Loucy (cell line): ENCODE measurements around the gene MAFF.

Experiments
- H2AFZ ChIP-seq: fragments of 200-600 bp; sonication (generic); 2 replicates; pipeline ENCODE4 v1.6.0; 2016; ENCODE audit warnings: antibody characterized with exemption, mild to moderate bottlenecking, low read length, moderate library complexity
- H3F3A ChIP-seq: fragments of 200-600 bp; 2 replicates; pipeline ENCODE4 v1.6.0; 2016; ENCODE audit warnings: antibody characterized with exemption, low read depth, mild to moderate bottlenecking
- H3K27me3 ChIP-seq: fragments of 200-600 bp; sonication (generic); 2 replicates; pipeline ENCODE4 v1.6.1; 2014; ENCODE audit warnings: low read length, mild to moderate bottlenecking; ENCODE audit not compliant: insufficient read depth, poor library complexity, severe bottlenecking
- H3K36me3 ChIP-seq: fragments of 200-600 bp; sonication (generic); 2 replicates; pipeline ENCODE4 v1.6.1; 2016; ENCODE audit warnings: low read length; ENCODE audit not compliant: insufficient read depth
- H3K4me1 ChIP-seq: fragments of 200-600 bp; sonication (generic); 2 replicates; pipeline ENCODE4 v1.5.1; 2014; ENCODE audit warnings: low read length, mild to moderate bottlenecking; ENCODE audit not compliant: insufficient read depth, poor library complexity, severe bottlenecking
- H3K4me2 ChIP-seq: fragments of 200-600 bp; sonication (generic); 2 replicates; pipeline ENCODE4 v1.6.0; 2014; ENCODE audit warnings: antibody characterized with exemption, low read length, low read depth, mild to moderate bottlenecking; ENCODE audit not compliant: poor library complexity, severe bottlenecking
- H3K4me3 ChIP-seq: fragments of 200-600 bp; sonication (generic); 2 replicates; pipeline ENCODE4 v1.5.1; 2014; ENCODE audit warnings: low read length, mild to moderate bottlenecking, mixed read lengths; ENCODE audit not compliant: poor library complexity, severe bottlenecking
- H3K79me2 ChIP-seq: fragments of 200-600 bp; sonication (generic); 2 replicates; pipeline ENCODE4 v1.6.1; 2014; ENCODE audit warnings: low read length; ENCODE audit not compliant: insufficient read depth
- H3K9ac ChIP-seq: fragments of 200-600 bp; sonication (generic); 2 replicates; pipeline ENCODE4 v1.6.0; 2014; ENCODE audit warnings: mild to moderate bottlenecking, low read depth, low read length, moderate library complexity; ENCODE audit not compliant: poor library complexity, severe bottlenecking
- H3K9me2 ChIP-seq: fragments of 200-600 bp; sonication (generic); replicated peaks from 2 replicates; pipeline ENCODE4 v1.6.1; 2016; ENCODE audit warnings: low read depth, low read length, mixed read lengths
- H3K9me3 ChIP-seq: fragments of 200-600 bp; sonication (generic); 2 replicates; pipeline ENCODE4 v1.6.1; 2014; ENCODE audit warnings: mild to moderate bottlenecking, antibody characterized with exemption, low read length, low read depth; ENCODE audit not compliant: insufficient read depth
- H4K20me1 ChIP-seq: fragments of 200-600 bp; sonication (generic); 2 replicates; pipeline ENCODE4 v1.6.0; 2014; ENCODE audit warnings: antibody characterized with exemption, low read length, mild to moderate bottlenecking; ENCODE audit not compliant: insufficient read depth, poor library complexity, severe bottlenecking
- CTCF ChIP-seq: fragments of 200-600 bp; sonication (generic); conservative IDR thresholded peaks from 2 replicates; pipeline ENCODE4 v1.5.1; 2014; ENCODE audit warnings: mild to moderate bottlenecking, antibody characterized with exemption, low read length
- EZH2phosphoT487 ChIP-seq: fragments of 200-600 bp; IDR thresholded peaks from 2 replicates; pipeline ENCODE4 v1.6.1; 2018; ENCODE audit warnings: antibody characterized with exemption, mild to moderate bottlenecking, moderate library complexity, borderline replicate concordance

The MAFF gene

GRCh38 chr22:38169116-38169515, 32.7 kb upstream of the MAFF start:
- H3K9ac ChIP-seq = no peak overlapping the region
- H3K9me2 ChIP-seq = no peaks in the 10 kb centered on the region
- H3K4me2 ChIP-seq = no peak overlapping the region
- no peaks in the 10 kb centered on the region for H4K20me1 ChIP-seq
- TF ChIP-seq EZH2phosphoT487 = no peak
- TF ChIP-seq CTCF = no peak
- peaks cover 7% of the 10 kb centered on the region; the same call in 1 of the 2 replicates for H3K79me2 ChIP-seq
- H3K36me3 ChIP-seq = peaks cover 10% of the 10 kb centered on the region; the same call in 1 of the 2 replicates
- peaks cover 14% of the 10 kb centered on the region for H3K4me1 ChIP-seq
- H2AFZ ChIP-seq = no peak overlapping the region
- no peaks in the 10 kb centered on the region for H3F3A ChIP-seq
- H3K4me3 ChIP-seq = no peak overlapping the region
- no peaks in the 10 kb centered on the region for H3K27me3 ChIP-seq
- no peaks in the 10 kb centered on the region for H3K9me3 ChIP-seq

GRCh38 chr22:38170469-38170868, 31.3 kb upstream of the MAFF start:
- no peaks in the 10 kb centered on the region for H4K20me1 ChIP-seq
- H3K27me3 ChIP-seq = no peaks in the 10 kb centered on the region
- no peak overlapping the region for H2AFZ ChIP-seq
- peaks cover 10% of the 10 kb centered on the region; the same call in 1 of the 2 replicates for H3K79me2 ChIP-seq
- H3K9ac ChIP-seq = no peak overlapping the region
- peaks cover 19% of the 10 kb centered on the region for H3K4me1 ChIP-seq
- H3F3A ChIP-seq = no peaks in the 10 kb centered on the region
- H3K4me3 ChIP-seq = no peak overlapping the region
- no peaks in the 10 kb centered on the region for H3K9me2 ChIP-seq
- no peaks in the 10 kb centered on the region for H3K9me3 ChIP-seq
- peaks cover 6% of the 10 kb centered on the region; the same call in 1 of the 2 replicates for H3K36me3 ChIP-seq
- TF ChIP-seq EZH2phosphoT487 = no peak
- TF ChIP-seq CTCF = no peak
- no peak overlapping the region for H3K4me2 ChIP-seq

GRCh38 chr22:38171927-38172831, 29.6 kb upstream of the MAFF start:
- Histone ChIP-seq H2AFZ (no peak overlapping the region), H3K9me3 (no peaks in the 10 kb centered on the region), H3K79me2 (peaks cover 16% of the 10 kb centered on the region; the same call in 1 of the 2 replicates), H3F3A (no peaks in the 10 kb centered on the region), H3K36me3 (peaks cover 6% of the 10 kb centered on the region; the same call in 1 of the 2 replicates), H3K27me3 (no peaks in the 10 kb centered on the region), H3K9ac (no peak overlapping the region), H3K4me2 (peak overlapping the region; percentile 30), H3K4me1 (peaks cover 35% of the 10 kb centered on the region), H3K9me2 (no peaks in the 10 kb centered on the region), H4K20me1 (no peaks in the 10 kb centered on the region), H3K4me3 (no peak overlapping the region)
- TF ChIP-seq EZH2phosphoT487 (no peak), CTCF (no peak)
